ENCODE measurements around the gene RNPS1.

GRCh38 chr16:2299915-2300192, 31.9 kb upstream of the RNPS1 start:
- no peak for TF ChIP-seq CTCF (IDR thresholded peaks at IDR 0.05; ENCODE audit: insufficient read depth, low read length)
- no peak for TF ChIP-seq POLR2AphosphoS5 (IDR thresholded peaks at IDR 0.05; ENCODE audit: low read depth)
- no peak for TF ChIP-seq GABPA (IDR thresholded peaks at IDR 0.05; ENCODE audit: low read depth)
- no peak for TF ChIP-seq SPI1 (IDR thresholded peaks at IDR 0.05; ENCODE audit: borderline replicate concordance, low read depth)
